ENCODE results near the gene BLOC1S5. TPM values are rescaled to one million over a fixed set of nuclear protein-coding genes. Genes with fewer than 3 reads are reported as not detected.

The BLOC1S5 gene
- total RNA-seq, 4 donors from 2014 or later = 10.7 to 15.3 (median 11.6) TPM

DNA sequence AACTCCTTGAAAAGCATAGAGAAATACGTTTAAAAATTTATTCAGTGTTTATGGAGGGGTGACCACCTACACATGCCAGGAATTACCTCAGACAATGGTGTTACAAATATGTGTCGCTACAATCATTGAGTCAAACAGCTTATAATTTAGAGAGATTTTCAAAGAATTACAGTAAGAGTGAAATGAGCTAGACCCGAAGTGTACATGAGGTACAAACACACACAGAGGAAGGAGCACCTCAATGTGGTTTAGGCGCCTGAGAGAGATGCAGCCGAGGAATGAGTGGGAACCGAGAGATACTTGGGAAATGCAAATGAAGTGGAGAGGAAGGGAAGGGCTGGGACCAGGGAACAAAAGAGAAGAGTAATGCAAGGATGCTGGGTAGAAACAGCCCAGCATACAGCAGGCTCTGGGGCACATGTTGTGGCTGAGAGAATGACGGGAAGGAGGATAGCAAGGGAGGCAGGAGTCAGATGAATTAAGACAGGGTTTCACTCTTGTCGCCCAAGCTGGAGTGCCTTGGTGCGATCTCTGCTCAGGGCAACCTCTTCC, 22.6 kb upstream of the BLOC1S5 start:
- Histone ChIP-seq H3K27ac (no peak overlapping the region), H3K9me3 (no peaks in the 10 kb centered on the region), H3K36me3 (peaks cover 0 to 50% (median 0%) of the 10 kb centered on the region in 3 donors), H3K4me1 (peaks cover 0 to 28% (median 0%) of the 10 kb centered on the region in 4 donors), H3K4me3 (no peak overlapping the region), H3K27me3 (no peaks in the 10 kb centered on the region)
- WGBS, 2 donors = 91% methylated on average over 9 of the region's 9 CpGs
- TF ChIP-seq EP300 (IDR thresholded peaks at IDR 0.05) = no peak
- no peak for TF ChIP-seq POLR2A (IDR thresholded peaks at IDR 0.05)
- TF ChIP-seq, protein P1, sequence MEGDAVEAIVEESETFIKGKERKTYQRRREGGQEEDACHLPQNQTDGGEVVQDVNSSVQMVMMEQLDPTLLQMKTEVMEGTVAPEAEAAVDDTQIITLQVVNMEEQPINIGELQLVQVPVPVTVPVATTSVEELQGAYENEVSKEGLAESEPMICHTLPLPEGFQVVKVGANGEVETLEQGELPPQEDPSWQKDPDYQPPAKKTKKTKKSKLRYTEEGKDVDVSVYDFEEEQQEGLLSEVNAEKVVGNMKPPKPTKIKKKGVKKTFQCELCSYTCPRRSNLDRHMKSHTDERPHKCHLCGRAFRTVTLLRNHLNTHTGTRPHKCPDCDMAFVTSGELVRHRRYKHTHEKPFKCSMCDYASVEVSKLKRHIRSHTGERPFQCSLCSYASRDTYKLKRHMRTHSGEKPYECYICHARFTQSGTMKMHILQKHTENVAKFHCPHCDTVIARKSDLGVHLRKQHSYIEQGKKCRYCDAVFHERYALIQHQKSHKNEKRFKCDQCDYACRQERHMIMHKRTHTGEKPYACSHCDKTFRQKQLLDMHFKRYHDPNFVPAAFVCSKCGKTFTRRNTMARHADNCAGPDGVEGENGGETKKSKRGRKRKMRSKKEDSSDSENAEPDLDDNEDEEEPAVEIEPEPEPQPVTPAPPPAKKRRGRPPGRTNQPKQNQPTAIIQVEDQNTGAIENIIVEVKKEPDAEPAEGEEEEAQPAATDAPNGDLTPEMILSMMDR (IDR thresholded peaks at IDR 0.05) = no peak
- DNase-seq (ENCODE audit: low spot score in 2 of 2) = no peak

DNA sequence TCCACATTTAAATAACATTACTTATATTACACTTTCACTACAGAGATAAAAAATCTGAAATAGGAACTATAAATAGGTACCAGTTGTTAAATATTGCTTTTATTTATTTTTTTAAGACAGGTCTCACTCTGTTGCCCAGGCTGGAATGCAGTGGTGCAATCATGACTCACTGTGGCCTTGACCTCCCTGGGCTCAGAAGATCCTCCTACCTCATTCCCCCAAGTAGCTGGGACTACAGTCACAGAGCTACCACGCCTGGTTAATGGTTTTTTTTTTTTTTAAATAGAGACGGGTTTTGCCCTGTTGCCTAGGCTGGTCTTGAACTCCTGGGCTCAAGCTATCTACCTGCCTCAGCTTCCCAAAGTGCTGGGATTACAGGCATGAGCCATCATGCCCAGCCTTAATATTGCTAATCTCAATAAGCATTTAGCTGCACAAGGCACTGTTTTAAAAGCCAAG, 20.9 kb upstream of the BLOC1S5 start:
- WGBS, 2 donors = 37 to 43% methylated on average over 2 of the region's 2 CpGs
- H3K4me1 ChIP-seq = peaks cover 0 to 28% (median 0%) of the 10 kb centered on the region in 4 donors
- no peak overlapping the region for H3K27ac ChIP-seq
- H3K27me3 ChIP-seq = no peaks in the 10 kb centered on the region
- peak in 1 of 2 donors; percentile 20 for DNase-seq (ENCODE audit: low spot score in 2 of 2)
- TF ChIP-seq, protein P1 (IDR thresholded peaks at IDR 0.05) = no peak
- TF ChIP-seq POLR2A (IDR thresholded peaks at IDR 0.05) = no peak
- TF ChIP-seq EP300 (IDR thresholded peaks at IDR 0.05) = peak in 1 of 2 donors; percentile 14
- peaks cover 0 to 35% (median 0%) of the 10 kb centered on the region in 3 donors for H3K36me3 ChIP-seq
- no peaks in the 10 kb centered on the region for H3K9me3 ChIP-seq
- H3K4me3 ChIP-seq = no peak overlapping the region

DNA sequence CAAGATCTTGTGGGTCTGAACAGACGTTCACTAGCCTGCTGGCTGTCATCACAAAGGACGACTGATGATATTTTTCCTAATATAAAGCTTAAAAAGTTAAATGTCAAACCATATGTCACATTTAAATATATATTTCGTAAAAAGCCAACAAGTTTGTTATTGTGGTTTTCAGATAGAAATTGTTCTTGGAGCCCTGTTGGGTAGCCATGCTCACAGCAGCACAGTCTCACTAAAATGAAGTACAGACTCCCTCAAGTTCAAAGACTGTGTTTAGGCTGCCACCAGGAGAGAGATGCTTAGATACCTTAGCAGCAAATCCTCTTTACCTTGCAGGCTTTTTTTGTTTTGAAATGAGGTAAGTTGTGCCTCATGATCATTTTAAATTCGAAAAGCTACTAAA, 20.4 kb upstream of the BLOC1S5 start:
- H3K4me3 ChIP-seq = no peak overlapping the region
- TF ChIP-seq, protein P1 (IDR thresholded peaks at IDR 0.05) = no peak
- no peak for TF ChIP-seq EP300 (IDR thresholded peaks at IDR 0.05)
- no peak for TF ChIP-seq POLR2A (IDR thresholded peaks at IDR 0.05)
- no peaks in the 10 kb centered on the region for H3K27me3 ChIP-seq
- WGBS, 2 donors = 72 to 86% methylated on average over 4 of the region's 4 CpGs
- H3K36me3 ChIP-seq = peaks cover 0 to 30% (median 0%) of the 10 kb centered on the region in 3 donors
- no peaks in the 10 kb centered on the region for H3K9me3 ChIP-seq
- H3K4me1 ChIP-seq = peaks cover 0 to 28% (median 0%) of the 10 kb centered on the region in 4 donors
- DNase-seq (ENCODE audit: low spot score in 2 of 2) = no peak
- peak overlapping the region in 2 of 4 donors; percentile 13 to 20 for H3K27ac ChIP-seq

DNA sequence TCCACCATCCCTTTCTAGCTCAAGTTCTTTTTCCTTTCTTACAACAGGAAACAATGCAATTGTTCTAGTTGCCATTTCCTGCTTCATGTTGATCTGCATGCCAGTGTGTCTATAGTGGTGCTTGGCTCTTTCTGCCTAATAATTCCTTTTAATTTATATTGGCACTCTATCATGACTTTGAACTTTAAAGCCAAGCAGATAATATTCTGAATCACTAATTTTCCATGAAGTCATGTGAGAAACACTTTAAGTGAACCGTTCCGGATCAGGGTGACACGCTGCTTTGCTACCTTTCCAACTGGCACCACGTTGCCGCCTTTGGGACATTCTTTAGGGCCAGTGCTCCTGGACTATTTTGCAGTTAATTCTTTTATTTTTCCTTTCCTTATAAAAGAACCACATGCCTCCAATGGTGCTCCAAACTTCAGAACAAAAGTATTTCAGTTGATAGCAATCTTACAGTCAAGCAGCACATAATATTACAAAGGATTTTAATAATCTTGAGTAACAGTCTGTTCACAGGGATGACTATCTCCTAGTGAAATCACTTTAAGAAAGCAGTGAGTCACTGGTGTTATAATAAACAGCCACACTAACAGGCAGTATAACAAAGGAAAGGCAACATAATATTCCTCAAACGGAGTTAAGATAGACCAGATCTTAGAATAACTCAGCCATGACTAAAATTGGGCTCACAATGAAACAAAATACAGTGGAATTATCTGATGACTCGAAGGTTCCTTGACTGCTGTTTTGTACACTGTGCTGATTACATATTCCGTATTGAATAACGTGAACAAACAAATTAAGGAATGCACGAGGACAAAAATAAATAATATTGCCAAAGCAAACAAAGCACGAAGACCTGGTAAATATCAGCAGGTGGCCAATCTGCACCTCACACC, 19.0 kb upstream of the BLOC1S5 start:
- Histone ChIP-seq H3K27me3 (no peaks in the 10 kb centered on the region), H3K9me3 (no peaks in the 10 kb centered on the region), H3K4me3 (no peak overlapping the region), H3K36me3 (peaks cover 0 to 16% (median 0%) of the 10 kb centered on the region in 3 donors), H3K27ac (peak overlapping the region in 2 of 4 donors; percentile 21 to 43), H3K4me1 (peaks cover 0 to 28% (median 0%) of the 10 kb centered on the region in 4 donors)
- DNase-seq (ENCODE audit: low spot score in 2 of 2) = no peak
- WGBS, 2 donors = 67 to 74% methylated on average over 11 of the region's 11 CpGs
- TF ChIP-seq EP300 (IDR thresholded peaks at IDR 0.05) = no peak
- TF ChIP-seq POLR2A (IDR thresholded peaks at IDR 0.05) = no peak
- TF ChIP-seq, protein P1 (IDR thresholded peaks at IDR 0.05) = no peak

DNA sequence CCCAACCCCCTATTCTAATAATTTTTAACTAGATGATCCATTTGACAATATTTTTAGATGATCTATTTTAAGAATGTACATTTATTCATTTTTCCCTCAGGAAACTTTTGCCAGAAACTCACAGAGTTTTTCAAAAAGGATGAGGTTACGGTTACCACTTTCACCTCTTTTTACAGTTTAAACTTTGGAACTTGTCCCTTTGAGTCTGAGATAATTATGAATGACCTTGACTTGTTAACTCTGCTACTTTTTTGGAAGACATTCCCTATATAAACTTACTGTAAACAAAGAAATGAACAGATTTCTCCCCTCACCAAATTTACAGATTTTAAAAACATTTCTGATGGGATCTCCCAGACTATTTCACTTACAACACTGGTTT, 18.4 kb upstream of the BLOC1S5 start:
- TF ChIP-seq, protein P1 (IDR thresholded peaks at IDR 0.05) = no peak
- no peak for TF ChIP-seq EP300 (IDR thresholded peaks at IDR 0.05)
- no peak for TF ChIP-seq POLR2A (IDR thresholded peaks at IDR 0.05)
- Histone ChIP-seq H3K4me1 (peaks cover 0 to 28% (median 0%) of the 10 kb centered on the region in 4 donors), H3K27me3 (no peaks in the 10 kb centered on the region), H3K27ac (peak overlapping the region in 2 of 4 donors; percentile 21 to 43), H3K4me3 (no peak overlapping the region), H3K36me3 (peaks cover 0 to 10% (median 0%) of the 10 kb centered on the region in 3 donors), H3K9me3 (no peaks in the 10 kb centered on the region)
- DNase-seq (ENCODE audit: low spot score in 2 of 2) = no peak
- 92 to 94% methylated on average over 1 of the region's 1 CpG for WGBS, 2 donors

Data from tibial nerve (tissue), 4 donors.